Gastroesophageal sphincter (tissue), 4 donors: ENCODE data around the gene PRKAB2. TPM values are rescaled to one million over a fixed set of nuclear protein-coding genes. Genes with fewer than 3 reads are reported as not detected.
A peak's percentile ranks its signal among the peaks of the same experiment; 100 is the strongest.

Experiments used
- ATAC-seq: fragments of 150-250 bp; one replicate; pipeline ENCODE4 v1.9.1; 2016; ENCODE audit warnings: mild to moderate bottlenecking, moderate library complexity
- H3K27ac ChIP-seq, 4 donors: fragments of 200-600 bp; sonication (generic) in 3 of 4; 1 replicate in 3 of 4; 2 replicates in 1 of 4; pipeline ENCODE4 v1.5.1; 2016 to 2019
- H3K27me3 ChIP-seq: fragments of 200-600 bp; sonication (generic); one replicate; pipeline ENCODE4 v1.5.1; 2019
- H3K36me3 ChIP-seq, 2 donors: fragments of 200-600 bp; sonication (generic); one replicate each; pipeline ENCODE4 v1.5.1; 2019; ENCODE audit warnings: control low read depth in 1 of 2
- H3K4me1 ChIP-seq, 3 donors: fragments of 200-600 bp; sonication (generic); 1 replicate in 2 of 3; 2 replicates in 1 of 3; pipeline ENCODE4 v1.5.1; 2016 to 2019; ENCODE audit warnings: control low read depth in 2 of 3
- H3K4me3 ChIP-seq, 2 donors: fragments of 200-600 bp; sonication (generic); one replicate each; pipeline ENCODE4 v1.5.1; 2019; ENCODE audit warnings: mild to moderate bottlenecking in 1 of 2, moderate library complexity in 1 of 2
- H3K9me3 ChIP-seq, 3 donors: fragments of 200-600 bp; sonication (generic); one replicate each; pipeline ENCODE4 v1.5.1; 2017 to 2019; ENCODE audit warnings: control low read depth in 2 of 3
- EP300 ChIP-seq: sonication (generic); formaldehyde crosslinking; IDR thresholded peaks from one replicate; pipeline ENCODE4 v1.6.1; 2017; ENCODE audit warnings: antibody characterized with exemption, mild to moderate bottlenecking
- POLR2A ChIP-seq, 2 donors: fragments of 450-650 bp; IDR thresholded peaks; one replicate each; pipeline ENCODE4 v1.6.1; 2017; ENCODE audit warnings: antibody characterized with exemption in 2 of 2, mild to moderate bottlenecking in 2 of 2, moderate library complexity in 1 of 2
- POLR2AphosphoS5 ChIP-seq: sonication (generic); formaldehyde crosslinking; IDR thresholded peaks from one replicate; pipeline ENCODE4 v1.6.1; 2017; ENCODE audit warnings: antibody characterized with exemption
- WGBS, 2 donors: methylation state at CpG; one replicate each; pipeline ENCODE4 v1.1.5; 2018; ENCODE audit warnings: low coverage in 1 of 2; 5-methylcytosine and 5-hydroxymethylcytosine counted together
- total RNA-seq, 4 donors: library from RNA; depleted of rRNA; stranded (reverse); fragments of >200 nt; gene quantifications; one replicate each; pipeline ENCODE4 v1.1.0, GENCODE V29; 2016
- TF ChIP-seq, protein P1 (sequence below), 4 experiments: fragments of 200-600 bp in 2 of 4; fragments of 450-650 bp in 2 of 4; sonication (generic) in 1 of 4; IDR thresholded peaks; one replicate each; pipeline ENCODE4 v1.5.1; 2017 to 2019; ENCODE audit warnings: antibody characterized with exemption in 4 of 4, mild to moderate bottlenecking in 2 of 4, moderate library complexity in 2 of 4

Gene PRKAB2
- total RNA-seq, 4 donors from 2014 or later = 24.9 to 51.4 (median 39.4) TPM

DNA sequence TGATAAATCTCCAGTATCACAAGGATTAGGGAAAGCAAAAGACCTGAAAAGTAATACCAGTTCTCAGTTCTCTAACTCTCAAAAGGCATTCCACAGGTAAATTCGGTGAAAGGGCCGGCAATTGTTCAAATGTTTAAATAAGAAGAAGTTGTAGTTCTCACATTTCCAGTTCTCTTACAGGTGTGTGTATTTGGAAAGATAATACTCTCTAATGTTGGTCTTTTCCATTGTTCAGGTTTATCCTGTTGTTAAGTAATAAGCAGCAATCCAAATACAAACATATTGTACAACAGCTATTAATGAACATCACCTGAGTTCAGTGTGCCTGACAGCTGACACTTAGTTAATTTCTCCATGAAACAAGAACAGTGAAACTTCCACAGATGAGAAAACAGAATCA is 13.2 kb upstream of the PRKAB2 start:
- H3K36me3 ChIP-seq = no peaks in the 10 kb centered on the region
- no peaks in the 10 kb centered on the region for H3K9me3 ChIP-seq
- H3K27ac ChIP-seq = no peak overlapping the region
- H3K4me1 ChIP-seq = no peaks in the 10 kb centered on the region
- 92 to 93% methylated on average over 2 of the region's 2 CpGs for WGBS, 2 donors
- no peak overlapping the region for H3K4me3 ChIP-seq
- TF ChIP-seq POLR2A (IDR thresholded peaks at IDR 0.05) = no peak
- TF ChIP-seq POLR2AphosphoS5 = no peak
- TF ChIP-seq, protein P1, sequence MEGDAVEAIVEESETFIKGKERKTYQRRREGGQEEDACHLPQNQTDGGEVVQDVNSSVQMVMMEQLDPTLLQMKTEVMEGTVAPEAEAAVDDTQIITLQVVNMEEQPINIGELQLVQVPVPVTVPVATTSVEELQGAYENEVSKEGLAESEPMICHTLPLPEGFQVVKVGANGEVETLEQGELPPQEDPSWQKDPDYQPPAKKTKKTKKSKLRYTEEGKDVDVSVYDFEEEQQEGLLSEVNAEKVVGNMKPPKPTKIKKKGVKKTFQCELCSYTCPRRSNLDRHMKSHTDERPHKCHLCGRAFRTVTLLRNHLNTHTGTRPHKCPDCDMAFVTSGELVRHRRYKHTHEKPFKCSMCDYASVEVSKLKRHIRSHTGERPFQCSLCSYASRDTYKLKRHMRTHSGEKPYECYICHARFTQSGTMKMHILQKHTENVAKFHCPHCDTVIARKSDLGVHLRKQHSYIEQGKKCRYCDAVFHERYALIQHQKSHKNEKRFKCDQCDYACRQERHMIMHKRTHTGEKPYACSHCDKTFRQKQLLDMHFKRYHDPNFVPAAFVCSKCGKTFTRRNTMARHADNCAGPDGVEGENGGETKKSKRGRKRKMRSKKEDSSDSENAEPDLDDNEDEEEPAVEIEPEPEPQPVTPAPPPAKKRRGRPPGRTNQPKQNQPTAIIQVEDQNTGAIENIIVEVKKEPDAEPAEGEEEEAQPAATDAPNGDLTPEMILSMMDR (IDR thresholded peaks at IDR 0.05) = no peak
- TF ChIP-seq EP300 = no peak
- ATAC-seq = no peak
- no peaks in the 10 kb centered on the region for H3K27me3 ChIP-seq

DNA sequence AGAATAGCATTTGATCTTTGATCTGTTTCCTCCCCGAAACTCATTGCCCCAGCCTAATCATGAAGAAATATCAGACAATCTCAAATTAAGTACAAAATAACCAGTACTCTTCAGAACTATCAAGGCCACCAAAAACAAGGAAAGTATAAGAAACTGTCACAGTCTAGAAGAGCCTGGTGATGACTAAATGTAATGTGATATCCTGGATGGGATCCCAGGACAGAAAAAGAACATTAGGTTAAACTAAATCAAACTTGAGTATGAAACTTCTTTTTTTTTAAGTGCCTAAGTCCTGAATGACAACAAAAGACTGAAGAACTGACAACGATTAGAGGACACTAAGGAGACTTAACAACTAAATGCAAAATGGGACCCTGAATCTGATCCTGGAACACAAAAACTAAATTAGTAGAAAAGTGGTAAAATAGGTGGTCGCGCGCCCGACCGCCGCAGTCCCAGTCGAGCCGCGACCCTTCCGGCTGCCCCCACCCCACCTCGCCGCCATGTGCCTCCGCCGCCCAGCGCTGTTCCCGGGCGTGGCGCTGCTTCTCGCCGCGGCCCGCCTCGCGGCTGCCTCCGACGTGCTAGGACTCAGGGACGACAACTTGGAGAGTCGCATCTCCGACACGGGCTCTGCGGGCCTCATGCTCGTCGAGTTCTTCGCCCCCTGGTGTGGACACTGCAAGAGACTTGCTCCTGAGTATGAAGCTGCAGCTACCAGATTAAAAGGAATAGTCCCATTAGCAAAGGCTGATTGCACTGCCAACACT is 5.5 kb upstream of the PRKAB2 start:
- H3K27ac ChIP-seq = peak overlapping the region in 2 of 4 donors; percentile 53 to 55
- TF ChIP-seq EP300 = no peak
- TF ChIP-seq, protein P1 (IDR thresholded peaks at IDR 0.05) = no peak
- no peaks in the 10 kb centered on the region for H3K27me3 ChIP-seq
- no peaks in the 10 kb centered on the region for H3K9me3 ChIP-seq
- peaks cover 0 to 9% of the 10 kb centered on the region in 2 donors for H3K36me3 ChIP-seq
- peaks cover 0 to 23% (median 3%) of the 10 kb centered on the region in 3 donors for H3K4me1 ChIP-seq
- no peak for ATAC-seq
- 21 to 33% methylated on average over 8 to 12 of the region's 36 CpGs for WGBS, 2 donors
- peak overlapping the region in 1 of 2 donors; percentile 33 for H3K4me3 ChIP-seq

DNA sequence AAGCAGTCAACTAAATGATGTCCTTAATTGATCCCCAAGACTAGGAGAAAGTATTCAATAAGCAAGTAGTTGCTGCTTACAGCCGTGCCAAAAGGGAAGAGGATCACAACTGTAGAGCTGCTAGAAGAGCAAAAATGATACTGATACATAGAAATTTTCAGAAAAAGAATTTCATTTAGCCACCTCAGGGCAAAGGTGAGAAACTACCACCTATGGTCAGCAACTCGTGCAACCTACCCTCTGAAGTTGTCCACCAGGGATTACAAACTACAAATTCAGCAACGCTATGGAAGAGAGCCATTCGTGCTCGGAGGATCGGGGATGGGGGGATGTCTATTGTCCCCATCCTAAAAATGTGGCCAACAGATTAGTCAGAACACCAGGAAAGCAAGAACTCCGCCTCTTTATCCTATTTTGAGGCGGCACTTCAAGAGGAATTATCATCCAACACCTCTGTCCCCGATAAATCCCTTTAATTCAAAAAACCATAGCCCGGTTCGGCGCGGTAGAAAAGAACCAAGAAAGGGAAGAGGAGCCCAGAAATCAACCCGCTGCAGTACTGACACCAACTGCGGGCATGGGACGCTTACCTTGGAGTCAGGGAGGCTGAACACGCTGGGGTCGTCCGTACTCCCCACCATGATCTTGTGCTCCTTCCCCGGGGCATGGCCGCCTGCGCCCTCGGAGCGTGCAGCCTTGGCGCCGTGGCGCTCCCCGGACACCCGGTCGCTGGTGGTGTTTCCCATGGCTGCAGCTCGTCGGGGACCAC is 687 bp downstream of the PRKAB2 start:
- peak overlapping the region; percentile 79 to 95 for H3K4me3 ChIP-seq
- H3K36me3 ChIP-seq = peaks cover 0 to 15% of the 10 kb centered on the region in 2 donors
- no peaks in the 10 kb centered on the region for H3K27me3 ChIP-seq
- 0% methylated on average over 7 to 12 of the region's 32 CpGs for WGBS, 2 donors
- no peak for ATAC-seq
- H3K4me1 ChIP-seq = peaks cover 0 to 53% (median 3%) of the 10 kb centered on the region in 3 donors
- TF ChIP-seq, protein P1 (IDR thresholded peaks at IDR 0.05) = peak in 1 of 4 experiments; percentile 7
- TF ChIP-seq EP300 = no peak
- H3K9me3 ChIP-seq = no peaks in the 10 kb centered on the region
- peak overlapping the region; percentile 71 to 96 (median 94) for H3K27ac ChIP-seq

DNA sequence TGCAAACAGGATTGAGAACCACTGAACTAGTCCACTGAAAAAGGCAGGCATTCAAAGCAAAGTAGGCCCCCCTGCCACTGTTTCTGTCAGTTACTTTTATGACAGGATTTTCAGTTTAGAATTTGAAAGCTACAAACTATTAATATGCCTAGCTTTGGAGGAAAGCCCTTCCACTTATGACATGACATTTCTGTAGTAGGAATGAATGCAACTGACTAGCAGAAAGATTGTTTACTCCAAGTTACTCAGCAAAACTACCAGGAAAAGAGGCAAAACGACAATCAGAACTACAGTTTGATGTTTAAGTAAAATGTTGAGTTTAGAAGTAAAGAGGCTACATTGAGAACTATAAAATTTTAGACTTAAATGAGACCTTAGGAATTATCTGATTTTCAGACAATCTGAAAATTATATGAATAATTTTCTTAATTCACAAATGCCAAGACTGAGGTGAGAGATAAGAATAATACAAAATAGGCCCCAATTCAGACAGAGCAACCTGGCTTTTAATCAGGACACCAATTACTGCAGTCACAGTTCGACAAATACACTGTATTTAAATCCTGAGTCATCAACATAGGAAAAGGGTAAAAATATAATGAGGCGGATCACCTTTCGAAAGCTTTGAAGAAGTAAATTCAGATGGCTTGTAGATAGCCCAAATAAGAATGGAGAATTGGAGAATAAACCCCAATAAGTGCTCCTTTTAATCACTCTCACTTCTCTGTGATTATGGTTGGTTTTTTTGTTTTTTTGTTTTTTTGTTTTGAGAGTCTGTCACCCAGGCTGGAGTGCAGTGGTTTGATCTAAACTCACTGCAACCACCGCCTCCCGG is 2.2 kb downstream of the PRKAB2 start:
- Histone ChIP-seq H3K9me3 (no peaks in the 10 kb centered on the region), H3K27ac (peak overlapping the region in 2 of 4 donors; percentile 95 to 96), H3K4me3 (peak overlapping the region in 1 of 2 donors; percentile 95), H3K27me3 (no peaks in the 10 kb centered on the region), H3K36me3 (peaks cover 0 to 25% of the 10 kb centered on the region in 2 donors), H3K4me1 (peaks cover 0 to 53% (median 3%) of the 10 kb centered on the region in 3 donors)
- TF ChIP-seq POLR2AphosphoS5 = no peak
- TF ChIP-seq POLR2A (IDR thresholded peaks at IDR 0.05) = no peak
- TF ChIP-seq, protein P1 (IDR thresholded peaks at IDR 0.05) = no peak
- no peak for TF ChIP-seq EP300
- WGBS, 2 donors = 55 to 83% methylated on average over 4 to 6 of the region's 6 CpGs
- ATAC-seq = no peak
